ENCODE results near the gene GMPPA. TPM values are rescaled to one million over a fixed set of nuclear protein-coding genes. Genes with fewer than 3 reads are reported as not detected.

Gene GMPPA
- total and polyA plus RNA-seq, 9 of the 15 experiments (the other 6 are each of a cell fraction or from before 2014, with no cell fraction given): 7.0 to 101 (median 66.7) TPM

Small RNAs within 50 kb of the gene (microRNA-seq; reads per million reads assigned to microRNA genes)
- gene MIR3132 (ENCODE audit: borderline microRNAs expressed): 0.36 reads per million

Small RNAs within 50 kb of the gene (small RNA-seq; reads per million reads assigned to genes)
- not detected for gene MIR3132

Other genes starting within 250 kb of the GMPPA start
Only the 7 nearest of the 15 such genes appear.
- gene DES, start 80.5 kb upstream of the GMPPA start, total RNA-seq (2014; rRNA removed): 25.8 and 27.8 TPM in 2 replicates
- 12.0 and 18.2 TPM in 2 replicates for gene DES, start 80.5 kb upstream of the GMPPA start, total RNA-seq (2014; rRNA removed; fragmentation: Illumina TruSeq; extraction: Trizol)
- gene DES, start 80.5 kb upstream of the GMPPA start, total RNA-seq (2015; rRNA removed; fragmentation: Illumina TruSeq; extraction: Trizol): 28.3 and 29.1 TPM in 2 replicates
- gene DES, start 80.5 kb upstream of the GMPPA start, total RNA-seq (2021): 17.4 and 21.9 TPM in 2 replicates
- 17.0 and 58.9 TPM in 2 replicates for gene DES, start 80.5 kb upstream of the GMPPA start, polyA plus RNA-seq (2011; rRNA removed)
- gene DES, start 80.5 kb upstream of the GMPPA start, polyA plus RNA-seq (2014; fragmentation: Illumina TruSeq; extraction: Trizol): 32.7 and 35.3 TPM in 2 replicates
- gene DES, start 80.5 kb upstream of the GMPPA start, polyA plus RNA-seq (2014; fragmentation: Nextera tagmentation; extraction: Ambion mirVana): 1 to 10 TPM; 2.5 to 4.0 TPM
- 21.2 and 25.1 TPM in 2 replicates for gene DES, start 80.5 kb upstream of the GMPPA start, polyA plus RNA-seq (2014; rRNA removed)
- gene SPEG, start 64.0 kb upstream of the GMPPA start, total RNA-seq (2014; rRNA removed): 3.9 and 6.0 TPM in 2 replicates
- 1.3 and 1.5 TPM in 2 replicates for gene SPEG, start 64.0 kb upstream of the GMPPA start, total RNA-seq (2014; rRNA removed; fragmentation: Illumina TruSeq; extraction: Trizol)
- gene SPEG, start 64.0 kb upstream of the GMPPA start, total RNA-seq (2015; rRNA removed; fragmentation: Illumina TruSeq; extraction: Trizol): 3.0 and 3.7 TPM in 2 replicates
- gene SPEG, start 64.0 kb upstream of the GMPPA start, total RNA-seq (2021): 6.0 and 8.7 TPM in 2 replicates
- gene SPEG, start 64.0 kb upstream of the GMPPA start, polyA plus RNA-seq (2011; rRNA removed): 6.3 and 6.5 TPM in 2 replicates
- gene SPEG, start 64.0 kb upstream of the GMPPA start, polyA plus RNA-seq (2014; fragmentation: Illumina TruSeq; extraction: Trizol): 2.4 and 5.5 TPM in 2 replicates
- 1 to 10 TPM in 1 of 2 experiments, under 1 TPM in 1; 0.49 to 1.3 TPM for gene SPEG, start 64.0 kb upstream of the GMPPA start, polyA plus RNA-seq (2014; fragmentation: Nextera tagmentation; extraction: Ambion mirVana)
- gene SPEG, start 64.0 kb upstream of the GMPPA start, polyA plus RNA-seq (2014; rRNA removed): 6.5 and 7.9 TPM in 2 replicates
- gene ASIC4, start 15.6 kb downstream of the GMPPA start, total RNA-seq (2014; rRNA removed): 17.7 and 24.8 TPM in 2 replicates
- 2.3 and 3.8 TPM in 2 replicates for gene ASIC4, start 15.6 kb downstream of the GMPPA start, total RNA-seq (2014; rRNA removed; fragmentation: Illumina TruSeq; extraction: Trizol)
- 9.6 and 9.8 TPM in 2 replicates for gene ASIC4, start 15.6 kb downstream of the GMPPA start, total RNA-seq (2015; rRNA removed; fragmentation: Illumina TruSeq; extraction: Trizol)
- gene ASIC4, start 15.6 kb downstream of the GMPPA start, total RNA-seq (2021): 13.5 and 14.7 TPM in 2 replicates
- 2.5 and 8.6 TPM in 2 replicates for gene ASIC4, start 15.6 kb downstream of the GMPPA start, polyA plus RNA-seq (2011; rRNA removed)
- 4.8 and 5.0 TPM in 2 replicates for gene ASIC4, start 15.6 kb downstream of the GMPPA start, polyA plus RNA-seq (2014; fragmentation: Illumina TruSeq; extraction: Trizol)
- under 1 TPM; 0.07 to 0.08 TPM for gene ASIC4, start 15.6 kb downstream of the GMPPA start, polyA plus RNA-seq (2014; fragmentation: Nextera tagmentation; extraction: Ambion mirVana)
- gene ASIC4, start 15.6 kb downstream of the GMPPA start, polyA plus RNA-seq (2014; rRNA removed): 19.0 and 19.2 TPM in 2 replicates
- 57.2 and 67.6 TPM in 2 replicates for gene CHPF, start 44.9 kb downstream of the GMPPA start, total RNA-seq (2014; rRNA removed)
- 1.5 and 2.0 TPM in 2 replicates for gene CHPF, start 44.9 kb downstream of the GMPPA start, total RNA-seq (2014; rRNA removed; fragmentation: Illumina TruSeq; extraction: Trizol)
- gene CHPF, start 44.9 kb downstream of the GMPPA start, total RNA-seq (2015; rRNA removed; fragmentation: Illumina TruSeq; extraction: Trizol): 7.9 and 9.0 TPM in 2 replicates
- gene CHPF, start 44.9 kb downstream of the GMPPA start, total RNA-seq (2021): 40.1 and 41.1 TPM in 2 replicates
- 9.9 and 14.8 TPM in 2 replicates for gene CHPF, start 44.9 kb downstream of the GMPPA start, polyA plus RNA-seq (2011; rRNA removed)
- 2.6 and 11.5 TPM in 2 replicates for gene CHPF, start 44.9 kb downstream of the GMPPA start, polyA plus RNA-seq (2014; fragmentation: Illumina TruSeq; extraction: Trizol)
- gene CHPF, start 44.9 kb downstream of the GMPPA start, polyA plus RNA-seq (2014; fragmentation: Nextera tagmentation; extraction: Ambion mirVana): under 1 TPM; 0.15 to 0.35 TPM
- 31.8 and 32.1 TPM in 2 replicates for gene CHPF, start 44.9 kb downstream of the GMPPA start, polyA plus RNA-seq (2014; rRNA removed)
- gene TMEM198, start 45.1 kb downstream of the GMPPA start, total RNA-seq (2014; rRNA removed): 1.1 and 2.5 TPM in 2 replicates
- gene TMEM198, start 45.1 kb downstream of the GMPPA start, total RNA-seq (2014; rRNA removed; fragmentation: Illumina TruSeq; extraction: Trizol): 0.38 and 0.47 TPM in 2 replicates
- 0.98 and 1.1 TPM in 2 replicates for gene TMEM198, start 45.1 kb downstream of the GMPPA start, total RNA-seq (2015; rRNA removed; fragmentation: Illumina TruSeq; extraction: Trizol)
- gene TMEM198, start 45.1 kb downstream of the GMPPA start, total RNA-seq (2021): 2.4 and 3.8 TPM in 2 replicates
- 1.1 and 2.2 TPM in 2 replicates for gene TMEM198, start 45.1 kb downstream of the GMPPA start, polyA plus RNA-seq (2011; rRNA removed)
- gene TMEM198, start 45.1 kb downstream of the GMPPA start, polyA plus RNA-seq (2014; fragmentation: Illumina TruSeq; extraction: Trizol): 1.0 and 1.3 TPM in 2 replicates
- gene TMEM198, start 45.1 kb downstream of the GMPPA start, polyA plus RNA-seq (2014; fragmentation: Nextera tagmentation; extraction: Ambion mirVana): under 1 TPM; 0.03 TPM
- gene TMEM198, start 45.1 kb downstream of the GMPPA start, polyA plus RNA-seq (2014; rRNA removed): 2.5 and 2.7 TPM in 2 replicates
- 14.9 and 19.2 TPM in 2 replicates for gene OBSL1, start 72.6 kb downstream of the GMPPA start, total RNA-seq (2014; rRNA removed)
- gene OBSL1, start 72.6 kb downstream of the GMPPA start, total RNA-seq (2014; rRNA removed; fragmentation: Illumina TruSeq; extraction: Trizol): 2.5 and 3.0 TPM in 2 replicates
- gene OBSL1, start 72.6 kb downstream of the GMPPA start, total RNA-seq (2015; rRNA removed; fragmentation: Illumina TruSeq; extraction: Trizol): 8.6 and 9.6 TPM in 2 replicates
- 24.5 and 26.6 TPM in 2 replicates for gene OBSL1, start 72.6 kb downstream of the GMPPA start, total RNA-seq (2021)
- 10.2 and 14.7 TPM in 2 replicates for gene OBSL1, start 72.6 kb downstream of the GMPPA start, polyA plus RNA-seq (2011; rRNA removed)
- 6.8 and 12.6 TPM in 2 replicates for gene OBSL1, start 72.6 kb downstream of the GMPPA start, polyA plus RNA-seq (2014; fragmentation: Illumina TruSeq; extraction: Trizol)
- gene OBSL1, start 72.6 kb downstream of the GMPPA start, polyA plus RNA-seq (2014; fragmentation: Nextera tagmentation; extraction: Ambion mirVana): 1 to 10 TPM; 1.2 to 1.9 TPM
- 19.3 and 19.8 TPM in 2 replicates for gene OBSL1, start 72.6 kb downstream of the GMPPA start, polyA plus RNA-seq (2014; rRNA removed)
- 1.1 and 1.3 TPM in 2 replicates for gene INHA, start 73.4 kb downstream of the GMPPA start, total RNA-seq (2014; rRNA removed)
- 0.11 and 0.13 TPM in 2 replicates for gene INHA, start 73.4 kb downstream of the GMPPA start, total RNA-seq (2014; rRNA removed; fragmentation: Illumina TruSeq; extraction: Trizol)
- 0.40 and 0.41 TPM in 2 replicates for gene INHA, start 73.4 kb downstream of the GMPPA start, total RNA-seq (2015; rRNA removed; fragmentation: Illumina TruSeq; extraction: Trizol)
- 0.51 and 0.71 TPM in 2 replicates for gene INHA, start 73.4 kb downstream of the GMPPA start, total RNA-seq (2021)
- gene INHA, start 73.4 kb downstream of the GMPPA start, polyA plus RNA-seq (2011; rRNA removed): 0.61 and 0.72 TPM in 2 replicates
- gene INHA, start 73.4 kb downstream of the GMPPA start, polyA plus RNA-seq (2014; fragmentation: Illumina TruSeq; extraction: Trizol): 0.36 and 0.61 TPM in 2 replicates
- gene INHA, start 73.4 kb downstream of the GMPPA start, polyA plus RNA-seq (2014; fragmentation: Nextera tagmentation; extraction: Ambion mirVana): under 1 TPM; 0.07 TPM
- 0.90 and 1.9 TPM in 2 replicates for gene INHA, start 73.4 kb downstream of the GMPPA start, polyA plus RNA-seq (2014; rRNA removed)

Data from K562 (cell line).